Measurements from ENCODE around the gene LRPAP1. TPM values are rescaled to one million over a fixed set of nuclear protein-coding genes. Genes with fewer than 3 reads are reported as not detected.
A peak's percentile ranks its signal among the peaks of the same experiment; 100 is the strongest.
"Not testable (repeated sequence)": the region's sequence is repeated elsewhere in the genome, so short reads cannot be mapped to it uniquely, and the experiment has no call there.

The LRPAP1 gene
- total RNA-seq: 227 TPM

- peak; percentile 93 for DNase-seq (ENCODE audit: low spot score)
Measured at GRCh38 chr4:3531879-3532750, at the start of gene LRPAP1. Gene LRPAP1 (minus strand): TSS chr4:3532422. CDS start chr4:3532412, 10 bp downstream.

GRCh38 chr4:3581334-3582090 is 49.3 kb upstream of the LRPAP1 start:
- DNase-seq (ENCODE audit: low spot score): not testable (repeated sequence)

- not testable (repeated sequence) for DNase-seq (ENCODE audit: low spot score)
Measured at GRCh38 chr4:3580859-3581258, 48.6 kb upstream of the LRPAP1 start.

GRCh38 chr4:3578527-3579144 is 46.4 kb upstream of the LRPAP1 start:
- DNase-seq (ENCODE audit: low spot score): not testable (repeated sequence)

GRCh38 chr4:3578052-3578451 is 45.8 kb upstream of the LRPAP1 start:
- not testable (repeated sequence) for DNase-seq (ENCODE audit: low spot score)

GRCh38 chr4:3577208-3577892 is 45.1 kb upstream of the LRPAP1 start:
- DNase-seq (ENCODE audit: low spot score): not testable (repeated sequence)

GRCh38 chr4:3576533-3577207 is 44.4 kb upstream of the LRPAP1 start:
- DNase-seq (ENCODE audit: low spot score): not testable (repeated sequence)

- not testable (repeated sequence) for DNase-seq (ENCODE audit: low spot score)
Measured at GRCh38 chr4:3575426-3576369, 43.5 kb upstream of the LRPAP1 start.

- DNase-seq (ENCODE audit: low spot score): not testable (repeated sequence)
Measured at GRCh38 chr4:3574865-3575264, 42.6 kb upstream of the LRPAP1 start.

GRCh38 chr4:3574346-3574745 is 42.1 kb upstream of the LRPAP1 start:
- DNase-seq (ENCODE audit: low spot score): not testable (repeated sequence)

GRCh38 chr4:3573131-3573530 is 40.9 kb upstream of the LRPAP1 start:
- no peak for DNase-seq (ENCODE audit: low spot score)

- no peak for DNase-seq (ENCODE audit: low spot score)
Measured at GRCh38 chr4:3572363-3572762, 40.1 kb upstream of the LRPAP1 start.

GRCh38 chr4:3571921-3572320 is 39.7 kb upstream of the LRPAP1 start:
- no peak for DNase-seq (ENCODE audit: low spot score)

- not testable (repeated sequence) for DNase-seq (ENCODE audit: low spot score)
Measured at GRCh38 chr4:3570923-3571322, 38.7 kb upstream of the LRPAP1 start.

GRCh38 chr4:3569611-3570010 is 37.4 kb upstream of the LRPAP1 start:
- not testable (repeated sequence) for DNase-seq (ENCODE audit: low spot score)

- DNase-seq (ENCODE audit: low spot score): not testable (repeated sequence)
Measured at GRCh38 chr4:3566701-3567100, 34.5 kb upstream of the LRPAP1 start.

GRCh38 chr4:3566301-3566700 is 34.1 kb upstream of the LRPAP1 start:
- DNase-seq (ENCODE audit: low spot score): not testable (repeated sequence)

GRCh38 chr4:3564948-3565347 is 32.7 kb upstream of the LRPAP1 start:
- not testable (repeated sequence) for DNase-seq (ENCODE audit: low spot score)

GRCh38 chr4:3563403-3563802 is 31.2 kb upstream of the LRPAP1 start:
- no peak for DNase-seq (ENCODE audit: low spot score)

- DNase-seq (ENCODE audit: low spot score): not testable (repeated sequence)
Measured at GRCh38 chr4:3562127-3562526, 29.9 kb upstream of the LRPAP1 start.

Data from mucosa of gallbladder (tissue), 1 donor.